GM19467 (cell line): ENCODE measurements around the gene CELSR1.

Source experiments
- ATAC-seq: cut with Tn5 transposase; IDR thresholded peaks from one replicate; pipeline ENCODE4 v1.9.1; 2021; ENCODE audit warnings: mild to moderate bottlenecking, moderate library complexity; ENCODE audit not compliant: unreplicated experiment

The CELSR1 gene

DNA sequence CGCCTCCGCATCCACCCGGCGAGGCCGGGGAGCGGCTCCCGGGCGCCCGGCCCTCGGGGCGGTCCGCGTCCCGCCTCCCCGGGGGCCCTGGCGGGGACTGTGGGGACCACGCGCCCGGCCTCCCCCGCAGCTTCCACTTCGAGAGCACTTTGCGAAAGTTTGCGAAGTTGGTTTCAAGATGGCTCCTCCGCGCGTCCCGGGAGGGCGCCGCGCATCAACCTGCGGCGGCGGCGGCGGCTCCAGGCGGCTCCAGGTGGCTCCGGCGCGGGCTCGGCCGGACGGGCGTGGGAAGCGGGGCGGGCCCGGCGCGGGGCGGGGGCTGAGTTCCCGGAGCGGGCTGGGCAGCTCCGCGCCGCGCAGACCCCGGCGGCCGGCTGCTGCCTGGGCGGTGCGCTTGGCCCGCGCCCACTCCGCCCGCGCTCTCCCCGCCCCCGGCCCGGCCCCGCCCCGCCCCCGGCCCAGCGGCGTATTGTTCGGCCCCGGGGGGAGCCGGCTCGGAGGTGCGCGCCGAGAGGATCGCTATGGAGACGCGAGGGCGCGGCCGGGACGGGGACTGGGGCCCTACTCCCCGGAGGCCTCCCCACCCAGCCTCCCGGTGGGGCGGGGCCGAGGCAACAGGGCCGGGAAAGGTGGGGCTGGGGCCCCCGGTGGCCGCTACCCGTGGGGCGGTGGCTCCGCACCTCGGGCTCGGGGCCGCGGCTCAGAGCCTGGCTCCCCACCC, at the start of gene CELSR1:
TSS of gene CELSR1 (minus strand) at position 396 of the 721 bp plus-strand sequence. CDS start 450 bp downstream, outside the sequence.
- ATAC-seq, result no peak

- ATAC-seq, result no peak
These were observed 49.6 kb upstream of the CELSR1 start for GRCh38 chr22:46587061-46587460.

DNA sequence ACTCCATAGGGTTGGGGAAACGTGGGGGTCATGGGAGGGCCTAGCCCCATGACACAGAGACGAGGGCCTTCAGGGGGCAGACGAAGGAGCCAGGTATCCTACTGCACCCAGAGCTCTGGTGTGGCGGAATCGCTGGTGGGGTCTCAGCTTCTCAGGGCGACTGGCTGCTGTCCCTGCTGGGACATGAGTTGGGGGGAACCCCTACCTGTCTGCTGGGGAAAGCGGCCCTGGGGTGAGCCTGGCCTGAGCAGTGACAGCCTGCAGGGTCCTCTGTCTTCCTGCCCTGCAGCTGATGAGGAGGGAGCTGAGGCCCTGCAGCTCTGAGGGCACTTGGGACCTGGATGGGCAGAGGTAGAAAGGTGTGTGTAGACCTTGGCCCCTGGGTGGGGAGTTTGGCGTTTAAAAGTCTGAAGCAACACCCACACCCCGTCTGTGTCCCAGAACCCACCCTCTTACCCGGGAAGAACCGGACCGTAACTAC, 49.2 kb upstream of the CELSR1 start:
- no peak for ATAC-seq

GRCh38 chr22:46586123-46586519, 48.7 kb upstream of the CELSR1 start:
- ATAC-seq, result no peak

DNA sequence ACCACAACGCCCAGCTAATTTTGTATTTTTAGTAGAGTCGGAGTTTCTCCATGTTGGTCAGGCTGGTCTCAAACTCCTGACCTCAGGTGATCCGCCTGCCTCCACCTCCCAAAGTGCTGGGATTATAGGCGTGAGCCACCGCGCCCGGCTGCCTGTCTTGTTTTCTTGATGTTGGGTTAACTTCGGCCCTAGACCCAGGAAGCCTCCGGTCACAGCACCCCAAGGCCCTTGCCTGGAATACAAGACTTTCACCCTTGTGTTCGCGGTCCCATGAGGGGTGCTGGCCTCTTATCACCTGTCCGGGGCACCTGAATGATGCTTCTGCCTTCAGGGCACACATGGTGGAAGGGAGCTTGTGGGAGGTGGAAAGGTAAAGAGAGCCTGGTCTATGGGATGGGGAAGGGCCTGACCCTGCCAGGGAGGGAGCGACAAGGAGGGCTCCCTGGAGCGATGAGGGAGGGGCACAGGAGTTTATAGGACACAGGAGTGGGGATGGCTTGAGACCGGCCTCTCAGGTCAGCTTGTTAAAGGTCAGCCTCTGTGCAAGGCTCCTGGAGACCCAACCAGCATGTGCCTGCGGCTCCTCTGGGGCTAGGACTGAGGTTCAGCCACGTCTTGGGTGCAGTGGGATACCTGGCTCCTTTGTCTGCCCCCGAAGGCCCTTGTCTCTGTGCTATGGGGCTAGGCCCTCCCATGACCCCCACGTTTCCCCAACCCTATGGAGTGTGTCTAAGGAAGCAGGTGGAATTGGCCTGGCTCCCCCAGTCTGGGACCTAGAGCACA, 48.1 kb upstream of the CELSR1 start:
- no peak for ATAC-seq

GRCh38 chr22:46584081-46584921, 46.9 kb upstream of the CELSR1 start:
- ATAC-seq, result no peak

- no peak for ATAC-seq
These were observed 46.2 kb upstream of the CELSR1 start for GRCh38 chr22:46583571-46583970.

GRCh38 chr22:46582281-46582933, 45.0 kb upstream of the CELSR1 start:
- ATAC-seq, result no peak

DNA sequence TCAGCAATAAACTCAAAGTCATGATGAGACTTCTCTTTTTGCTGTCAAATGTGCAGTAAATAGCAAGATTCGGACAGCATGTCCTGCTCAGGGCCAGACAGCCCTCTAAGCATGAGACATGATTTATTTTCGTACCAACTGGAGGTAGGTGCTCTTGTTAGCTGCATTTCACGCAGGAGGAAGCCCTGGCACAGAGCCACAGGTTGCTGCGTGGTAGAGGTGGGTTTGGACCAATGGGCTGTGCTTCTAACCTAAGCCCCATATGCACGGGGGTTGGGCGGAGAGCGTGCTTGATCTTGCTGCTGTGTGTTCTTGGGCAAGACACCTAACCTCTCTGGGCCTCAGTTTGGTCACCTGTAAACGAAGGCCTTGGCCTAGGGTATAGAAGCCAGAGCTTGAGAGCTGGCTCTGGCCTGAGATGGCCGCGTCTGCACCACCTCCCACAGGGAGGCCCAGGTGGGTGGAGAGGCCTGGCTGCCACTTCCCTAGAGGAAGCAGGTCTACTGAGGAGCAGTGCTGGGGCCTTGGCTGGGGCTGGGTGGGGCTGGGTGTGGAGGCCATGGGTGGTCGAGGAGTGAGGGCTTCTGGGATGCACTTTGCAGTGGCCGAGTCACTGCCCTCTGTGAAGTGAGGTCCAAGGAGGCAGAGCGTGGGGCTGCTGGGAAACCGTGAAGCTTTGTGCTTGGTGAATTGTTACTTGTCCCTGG, 44.3 kb upstream of the CELSR1 start:
- no peak for ATAC-seq

DNA sequence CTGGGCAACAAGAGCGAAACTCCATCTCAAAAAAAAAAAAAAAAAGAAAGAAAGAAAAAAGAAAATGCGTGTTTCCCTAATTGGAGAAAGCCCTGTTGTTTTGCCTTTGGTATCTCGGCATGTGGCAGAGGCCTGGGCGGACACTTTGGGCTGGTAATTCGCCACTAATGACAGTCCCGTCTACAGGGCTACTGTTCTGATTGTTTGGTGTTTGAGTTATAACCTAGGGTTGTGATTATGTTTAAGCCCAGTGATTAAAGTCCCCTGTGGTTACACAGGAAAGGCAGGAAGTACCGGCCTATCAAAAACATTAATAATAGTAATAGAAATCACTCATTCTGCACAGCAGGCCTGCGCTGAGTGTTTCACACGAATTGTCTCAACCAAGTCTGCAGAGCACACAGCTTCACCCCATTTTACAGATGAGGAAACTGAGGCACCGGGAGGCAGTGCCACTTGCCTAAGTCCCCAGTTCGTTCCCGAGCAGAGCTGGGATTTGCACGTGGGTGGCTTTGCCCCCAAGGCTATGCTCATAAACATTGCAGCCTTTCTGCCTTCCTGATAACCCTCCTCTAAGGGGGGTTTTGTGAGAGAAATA, 43.6 kb upstream of the CELSR1 start:
- ATAC-seq, result no peak

GRCh38 chr22:46579751-46580449, 42.5 kb upstream of the CELSR1 start:
- ATAC-seq, result no peak

DNA sequence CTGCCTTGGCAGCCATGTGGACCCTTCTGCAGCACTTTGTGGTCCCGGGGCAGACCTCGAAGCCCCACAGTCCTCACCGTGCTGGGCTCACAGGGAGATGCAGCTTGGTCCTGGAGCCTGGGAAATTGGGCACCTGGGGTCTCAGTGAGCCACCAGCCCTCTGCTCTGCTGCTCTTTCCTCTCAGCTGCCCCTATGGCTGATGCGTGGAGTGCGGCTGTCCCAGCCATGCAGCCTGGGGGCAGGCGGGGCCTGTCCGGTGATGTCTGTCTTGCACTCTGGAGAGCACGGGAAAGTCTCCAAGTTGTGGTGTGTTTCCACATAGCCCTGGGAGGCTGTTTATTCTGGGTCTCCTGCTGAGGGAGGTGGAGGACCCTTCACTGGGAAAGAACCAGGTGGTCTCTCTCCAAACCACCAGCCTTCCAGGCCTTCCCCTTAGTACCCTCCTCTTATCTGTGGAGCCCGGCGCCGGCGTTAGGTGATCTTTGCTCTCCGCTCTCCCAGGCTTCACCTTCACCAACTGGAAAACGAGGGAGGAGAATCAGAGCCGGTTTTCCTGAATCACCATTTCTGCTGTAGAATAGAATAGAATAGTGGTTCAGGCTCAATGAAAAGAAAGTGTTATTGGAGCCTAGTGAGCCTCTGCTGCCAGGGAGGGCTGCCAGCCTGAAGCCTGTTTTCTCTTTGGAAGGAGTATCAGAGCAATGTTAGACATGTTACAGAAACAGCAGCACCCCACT, 41.6 kb upstream of the CELSR1 start:
- no peak for ATAC-seq

GRCh38 chr22:46578251-46578823, 40.9 kb upstream of the CELSR1 start:
- no peak for ATAC-seq

DNA sequence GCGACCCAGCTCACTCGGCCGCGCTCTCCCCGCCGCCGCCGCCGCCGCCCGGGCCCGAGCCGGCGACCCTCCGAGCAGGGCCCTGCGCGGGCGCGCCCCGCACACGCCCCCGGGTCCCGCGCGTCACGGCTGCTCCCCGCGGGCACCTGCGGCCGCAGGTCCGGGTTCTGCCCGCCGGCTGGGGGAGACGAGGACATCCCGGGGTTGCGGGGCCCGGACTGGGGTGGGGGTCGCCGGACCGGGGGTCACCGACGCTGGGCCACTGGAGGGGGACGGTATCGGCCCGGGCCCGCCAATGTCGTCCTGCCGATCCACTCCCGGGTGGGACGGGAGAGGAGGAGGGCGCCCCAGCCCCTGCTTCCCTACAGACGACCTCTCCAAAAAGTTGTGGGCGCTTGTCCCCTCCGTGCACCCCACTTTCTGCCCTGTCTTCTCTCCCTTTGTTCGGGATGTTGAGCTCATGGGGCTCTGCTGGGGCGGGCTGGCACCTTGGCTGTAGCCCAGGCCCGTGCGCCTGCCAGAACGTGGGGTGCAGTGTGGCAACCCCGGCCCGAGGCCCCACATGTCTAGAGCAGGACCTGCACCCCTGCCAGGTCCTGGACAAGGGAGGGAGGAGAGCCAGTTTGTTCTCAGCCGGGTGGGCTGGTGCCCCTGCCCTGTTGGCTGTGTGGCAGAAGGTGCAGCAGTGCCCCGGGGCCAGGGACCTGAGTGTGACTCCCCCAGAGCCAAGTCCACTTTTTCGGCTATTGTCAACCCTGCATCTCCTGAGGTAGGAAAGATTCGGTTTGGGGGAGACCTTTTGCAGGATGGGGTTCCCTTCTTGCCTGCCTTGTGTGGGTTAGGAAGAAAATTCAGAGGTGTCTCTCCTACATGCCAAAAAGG, 40.2 kb upstream of the CELSR1 start:
- no peak for ATAC-seq

DNA sequence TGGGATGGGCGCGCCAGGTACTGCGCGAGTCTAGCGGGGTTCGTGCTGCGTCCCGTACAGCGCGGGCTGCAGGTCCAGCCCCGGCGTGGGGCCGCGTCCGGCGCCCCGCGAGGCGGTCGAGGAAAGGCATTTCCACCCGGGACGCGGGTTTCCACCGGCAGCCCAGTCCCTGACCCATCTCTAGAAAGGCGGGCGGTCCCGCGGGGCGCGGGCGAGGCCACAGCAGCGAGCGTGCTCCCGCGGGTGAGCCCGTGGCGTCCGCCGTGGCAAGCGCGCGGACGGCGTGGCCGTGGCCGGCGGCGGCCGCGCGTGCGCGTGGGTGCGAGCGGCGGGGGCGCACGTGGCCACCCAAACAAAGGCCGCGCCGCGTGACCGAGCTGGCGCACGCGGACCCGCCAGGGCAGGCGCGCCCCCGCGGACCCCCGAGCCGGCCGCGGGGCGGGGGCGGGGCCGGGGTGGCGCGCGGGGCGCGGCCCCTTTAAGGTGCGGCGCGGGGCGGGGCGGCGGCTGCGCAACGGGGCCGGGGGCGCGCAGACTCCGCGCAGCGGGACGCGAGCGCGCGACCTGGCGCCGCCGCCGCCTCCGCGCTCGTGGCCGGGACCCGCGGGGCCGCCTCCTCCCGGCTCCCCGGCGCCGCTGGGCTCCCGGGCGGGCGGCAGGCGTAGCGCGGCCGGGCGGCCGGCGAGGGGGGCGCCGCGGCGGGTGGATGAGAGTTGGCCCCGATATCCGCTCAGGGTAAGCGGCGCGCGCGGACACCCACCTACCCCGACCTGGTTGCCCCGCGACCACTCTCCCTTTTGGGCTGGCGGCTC, 39.3 kb upstream of the CELSR1 start:
- no peak for ATAC-seq

DNA sequence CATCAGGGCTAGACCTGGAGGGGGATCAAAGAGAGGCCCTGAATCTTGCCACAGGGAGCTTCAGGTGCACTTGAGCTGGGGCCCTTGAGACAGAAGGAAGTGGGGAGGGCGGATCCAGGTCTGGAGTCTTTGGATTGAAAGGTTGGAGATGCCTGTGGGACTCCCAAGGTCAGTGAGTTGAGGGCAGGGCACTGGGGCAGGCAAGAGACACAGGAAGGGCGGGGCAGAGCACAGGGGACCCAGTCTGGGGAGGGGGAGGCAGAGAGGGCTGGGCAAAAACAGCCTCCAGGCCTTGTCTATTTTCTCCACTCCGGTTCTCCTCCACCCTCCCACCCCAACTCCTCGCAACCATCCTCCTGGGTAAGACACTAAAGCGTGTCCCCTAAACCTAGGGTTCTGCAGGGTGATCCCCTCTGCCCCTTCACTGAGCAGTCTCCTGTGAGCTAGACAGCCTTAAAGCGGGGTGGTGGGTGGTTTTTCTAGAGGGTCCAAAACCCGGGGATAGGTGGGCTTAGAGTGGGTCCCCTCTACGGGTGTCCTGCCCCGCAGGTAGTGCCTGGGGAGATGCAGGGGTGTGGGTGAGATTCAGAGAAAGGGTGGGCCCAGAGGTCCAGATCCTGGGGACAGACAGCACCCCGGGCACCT, 38.6 kb upstream of the CELSR1 start:
- no peak for ATAC-seq
